ENCODE data around the gene CCS.
A peak's percentile ranks its signal among the peaks of the same experiment; 100 is the strongest.
"Not testable (repeated sequence)": the region's sequence is repeated elsewhere in the genome, so short reads cannot be mapped to it uniquely, and the experiment has no call there.

The CCS gene, protein sequence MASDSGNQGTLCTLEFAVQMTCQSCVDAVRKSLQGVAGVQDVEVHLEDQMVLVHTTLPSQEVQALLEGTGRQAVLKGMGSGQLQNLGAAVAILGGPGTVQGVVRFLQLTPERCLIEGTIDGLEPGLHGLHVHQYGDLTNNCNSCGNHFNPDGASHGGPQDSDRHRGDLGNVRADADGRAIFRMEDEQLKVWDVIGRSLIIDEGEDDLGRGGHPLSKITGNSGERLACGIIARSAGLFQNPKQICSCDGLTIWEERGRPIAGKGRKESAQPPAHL

DNA sequence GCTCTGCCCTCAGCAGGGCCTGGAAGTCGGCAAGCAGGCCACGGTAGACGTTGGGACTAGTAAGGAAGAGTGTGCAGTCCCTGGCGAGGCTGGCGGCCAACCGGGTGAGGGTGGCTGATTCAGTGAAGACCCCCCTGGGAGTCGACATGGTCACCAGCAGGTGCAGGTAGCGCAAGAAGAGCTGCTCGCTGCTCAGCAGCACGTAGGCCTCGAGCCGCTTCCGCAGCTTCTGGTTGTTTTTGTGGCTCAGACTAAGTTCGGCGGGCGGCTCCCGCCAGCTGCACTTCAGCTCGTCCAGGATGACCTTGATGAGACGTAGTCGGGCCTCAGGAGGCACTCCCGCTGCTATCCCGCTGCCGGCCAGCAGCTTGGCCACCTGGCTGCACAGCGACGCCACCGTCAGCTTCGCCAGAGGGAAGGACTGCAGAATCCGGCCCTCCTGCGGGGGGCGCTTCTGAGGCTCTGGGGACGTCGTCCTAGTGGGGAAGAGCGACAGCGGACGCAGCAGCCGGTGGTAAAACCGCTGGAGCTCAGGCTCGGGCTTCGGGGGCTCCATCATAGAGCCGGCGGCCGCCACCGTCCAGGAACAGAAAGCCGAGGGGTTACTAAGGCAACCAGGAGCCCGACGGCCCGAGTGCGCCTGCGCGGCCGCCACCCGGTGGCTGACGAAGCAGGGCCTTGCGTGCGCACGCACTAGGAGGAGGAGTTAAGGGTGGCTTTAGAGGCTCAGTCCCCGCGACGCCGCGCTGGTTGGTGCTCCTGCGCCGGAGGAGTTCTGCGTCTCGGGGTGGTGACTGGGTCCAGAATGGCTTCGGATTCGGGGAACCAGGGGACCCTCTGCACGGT is at the start of gene CCS, which contains the start of gene CCDC87:
CCS (plus strand) TSS at position 729 of the 846 bp plus-strand sequence; CDS start at position 806, 77 bp downstream.
CCDC87 (minus strand) TSS at position 607 of the 846 bp plus-strand sequence; CDS start at position 559, 48 bp downstream.
- DNase-seq (ENCODE audit: low spot score): peak; percentile 99

DNA sequence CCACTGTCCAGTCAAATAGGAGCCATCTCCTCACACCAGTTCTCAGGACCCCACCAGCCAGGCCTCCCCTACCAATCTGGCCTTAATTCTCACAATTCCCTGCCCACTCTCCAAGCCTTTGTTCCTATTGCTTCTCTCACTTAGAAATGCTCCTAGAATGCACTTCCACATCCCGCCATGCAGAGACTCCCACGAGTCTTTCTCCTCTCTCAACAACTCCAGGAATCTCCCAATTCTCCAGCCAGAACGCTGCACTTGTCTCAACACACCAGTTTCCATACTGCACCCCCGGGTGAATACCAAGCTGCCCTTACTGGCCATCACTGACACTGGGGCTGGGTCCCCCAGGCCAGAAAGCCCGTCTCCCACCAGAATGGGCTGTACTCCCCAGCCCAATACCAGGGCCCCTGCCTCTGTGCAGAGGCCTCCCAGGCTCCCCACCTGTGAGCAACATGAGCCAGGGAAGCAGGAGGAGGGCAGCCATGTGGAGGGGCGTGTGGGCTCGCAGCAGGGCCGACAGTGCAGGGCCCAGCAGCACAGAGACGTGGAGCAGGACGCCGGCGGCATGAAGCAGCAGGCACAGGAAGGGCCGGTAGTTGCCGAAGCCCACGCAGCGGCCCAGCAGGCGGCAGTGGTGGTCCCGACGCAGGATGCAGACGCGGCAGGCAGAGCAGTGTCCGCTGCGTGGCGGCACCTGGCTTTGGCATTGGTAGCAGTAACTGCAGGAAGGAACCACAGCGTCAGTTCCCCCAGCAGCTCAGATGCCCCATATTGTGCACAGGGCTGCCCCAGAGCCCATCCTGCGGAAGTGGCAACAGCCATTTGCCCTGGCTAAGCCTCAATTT is 49.5 kb upstream of the CCS start:
- DNase-seq (ENCODE audit: low spot score): peak; percentile 63

DNA sequence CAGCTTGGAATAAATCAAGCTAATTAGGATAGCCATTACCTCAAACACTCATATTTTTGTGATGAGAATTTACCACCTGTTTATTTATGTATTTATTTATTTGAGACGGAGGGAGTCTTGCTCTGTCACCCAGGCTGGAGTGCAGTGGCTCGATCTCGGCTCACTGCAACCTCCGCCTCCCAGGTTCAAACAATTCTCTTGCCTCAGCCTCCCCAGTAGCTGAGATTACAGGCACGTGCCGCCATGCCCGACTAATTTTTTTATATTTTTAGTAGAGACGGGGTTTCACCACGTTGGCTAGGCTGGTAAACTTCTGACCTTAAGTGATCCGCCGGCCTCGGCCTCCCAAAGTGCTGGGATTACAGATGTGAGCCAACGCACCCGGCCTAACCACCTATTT is 48.0 kb upstream of the CCS start:
- DNase-seq (ENCODE audit: low spot score): not testable (repeated sequence)

DNA sequence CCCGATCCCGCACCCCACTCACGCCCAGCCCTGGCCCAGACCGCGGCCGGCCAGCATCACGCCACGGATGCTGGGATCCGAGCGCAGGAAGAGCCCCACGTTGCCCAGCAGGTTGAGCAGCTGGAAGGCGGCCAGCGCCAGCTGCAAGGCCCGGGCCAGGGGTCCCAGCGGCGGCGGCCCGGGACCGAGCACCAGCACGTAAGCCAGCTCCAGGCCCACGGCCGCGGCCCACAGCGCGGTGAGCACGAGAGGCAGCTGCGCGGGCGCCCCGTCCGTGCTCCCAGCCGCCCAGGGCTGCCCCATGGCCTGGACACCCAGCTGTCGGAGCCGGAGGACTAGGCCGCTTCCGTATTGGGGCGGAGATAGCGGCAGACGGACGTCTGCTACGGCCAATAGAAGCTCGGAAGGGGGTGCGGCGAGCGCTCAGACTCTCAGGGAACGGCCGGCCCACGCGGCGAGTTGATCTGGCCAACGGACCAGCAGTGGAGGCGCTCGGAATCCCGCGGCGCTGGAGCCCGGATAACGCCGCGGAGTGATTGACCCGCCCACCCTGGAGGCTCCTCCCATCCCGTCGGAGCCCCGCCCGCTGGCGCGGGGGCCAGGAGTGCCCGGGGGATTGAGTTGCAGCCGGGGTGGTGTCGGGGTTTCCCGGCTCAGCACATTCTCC is 47.2 kb upstream of the CCS start, which contains the start of gene ZDHHC24:
ZDHHC24 (minus strand) TSS at position 348 of the 667 bp plus-strand sequence; CDS start at position 303, 45 bp downstream.
- DNase-seq (ENCODE audit: low spot score): peak; percentile 90

DNA sequence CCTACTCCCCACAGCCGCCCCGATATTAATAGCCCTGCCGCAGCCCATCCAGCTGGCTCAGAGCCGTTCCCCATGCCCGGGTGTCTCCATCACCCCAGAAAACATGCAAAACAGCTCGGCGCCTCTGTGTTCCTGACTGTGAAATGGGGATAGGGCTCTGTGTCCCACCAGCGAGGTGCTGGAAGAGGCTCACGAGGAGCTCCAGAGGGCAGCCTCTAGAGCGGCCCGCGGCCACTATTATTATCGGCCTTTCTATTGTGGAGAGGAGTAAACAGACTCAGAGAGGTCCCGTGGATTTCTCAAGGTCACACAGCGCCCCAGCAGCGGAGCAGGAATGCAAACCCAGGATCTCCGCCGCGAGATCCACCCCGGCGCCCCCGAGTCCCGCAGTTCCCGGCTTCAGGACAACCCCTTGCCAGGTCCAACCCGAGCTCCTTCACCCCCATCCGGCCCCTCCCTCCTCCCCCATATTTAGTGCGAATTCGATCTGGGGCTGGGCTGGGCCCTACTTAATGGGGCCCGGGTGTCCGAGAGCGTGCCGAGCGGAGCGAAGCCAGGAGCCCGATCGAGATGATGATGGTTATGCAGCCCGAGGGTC is 46.5 kb upstream of the CCS start, which contains the start of gene ACTN3:
ACTN3 (plus strand) TSS at position 536 of the 598 bp plus-strand sequence; CDS start at position 571, 35 bp downstream.
- DNase-seq (ENCODE audit: low spot score): peak; percentile 5

DNA sequence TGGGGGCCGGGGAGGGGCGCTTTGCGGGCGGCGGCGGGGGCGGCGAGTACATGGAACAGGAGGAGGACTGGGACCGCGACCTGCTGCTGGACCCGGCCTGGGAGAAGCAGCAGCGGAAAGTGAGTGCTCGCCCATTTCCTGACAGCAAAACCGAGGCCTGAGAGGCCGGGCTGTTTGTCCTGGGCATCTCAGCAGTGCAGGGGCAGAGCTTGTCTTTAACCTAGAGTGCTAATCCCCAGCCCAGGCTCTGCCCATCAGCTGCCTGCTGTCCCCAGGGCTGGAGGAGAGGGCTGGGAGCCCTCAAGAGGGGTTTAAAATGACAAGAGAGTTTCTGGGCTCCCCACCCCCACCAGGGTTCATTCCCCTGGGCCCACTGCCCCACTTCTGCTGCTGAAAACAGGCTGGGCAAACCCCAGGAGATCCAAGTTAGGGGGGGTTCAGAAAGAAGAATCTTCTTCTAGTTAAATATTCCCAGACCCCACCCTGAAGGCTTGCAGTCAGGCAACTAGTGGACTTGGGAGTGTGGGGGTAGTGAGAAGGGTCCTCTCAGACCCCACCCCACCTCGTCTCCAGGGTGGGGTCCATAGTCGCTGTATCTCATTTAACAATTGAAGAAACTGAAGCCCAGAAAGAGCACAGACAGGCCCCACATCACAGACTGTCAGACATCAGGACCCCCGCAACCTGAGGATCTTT is 45.9 kb upstream of the CCS start:
- no peak for DNase-seq (ENCODE audit: low spot score)

DNA sequence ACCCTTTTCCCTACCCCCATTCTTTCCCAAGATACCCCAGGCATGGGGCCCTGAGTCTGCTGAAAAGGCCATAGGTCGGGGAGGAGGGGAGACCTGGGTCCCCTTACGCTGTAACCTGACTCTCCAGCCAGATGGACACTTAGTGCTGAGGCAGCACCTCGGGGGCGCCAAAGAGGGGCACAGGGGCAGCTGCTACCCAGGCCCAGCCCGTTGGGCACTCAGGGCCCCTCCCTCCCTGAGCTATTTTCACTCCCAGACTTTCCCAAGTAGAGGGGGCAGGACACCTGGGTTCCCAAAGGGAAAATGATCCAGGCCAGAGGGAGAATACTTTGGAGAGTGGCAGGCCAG is 45.3 kb upstream of the CCS start:
- DNase-seq (ENCODE audit: low spot score): no peak

DNA sequence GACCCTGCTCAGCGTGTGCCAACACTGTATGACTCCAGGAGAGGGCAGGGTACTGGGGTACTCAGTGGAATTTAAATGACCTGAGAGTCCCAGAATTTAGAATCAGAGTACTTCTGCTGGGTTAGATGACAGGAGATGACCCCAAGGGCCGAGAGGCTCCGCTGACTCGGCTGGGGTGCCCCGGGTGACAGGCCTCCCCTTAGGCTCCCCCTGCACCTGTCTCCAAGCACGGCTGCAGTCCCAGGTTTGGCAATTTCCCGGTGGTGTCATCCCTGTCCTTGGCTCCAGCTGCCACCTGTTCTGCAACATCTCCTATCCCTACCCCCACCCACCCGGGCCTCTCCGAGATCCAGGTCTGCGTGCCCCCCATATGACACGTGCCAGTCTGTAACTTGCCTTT is 44.9 kb upstream of the CCS start:
- DNase-seq (ENCODE audit: low spot score): no peak

DNA sequence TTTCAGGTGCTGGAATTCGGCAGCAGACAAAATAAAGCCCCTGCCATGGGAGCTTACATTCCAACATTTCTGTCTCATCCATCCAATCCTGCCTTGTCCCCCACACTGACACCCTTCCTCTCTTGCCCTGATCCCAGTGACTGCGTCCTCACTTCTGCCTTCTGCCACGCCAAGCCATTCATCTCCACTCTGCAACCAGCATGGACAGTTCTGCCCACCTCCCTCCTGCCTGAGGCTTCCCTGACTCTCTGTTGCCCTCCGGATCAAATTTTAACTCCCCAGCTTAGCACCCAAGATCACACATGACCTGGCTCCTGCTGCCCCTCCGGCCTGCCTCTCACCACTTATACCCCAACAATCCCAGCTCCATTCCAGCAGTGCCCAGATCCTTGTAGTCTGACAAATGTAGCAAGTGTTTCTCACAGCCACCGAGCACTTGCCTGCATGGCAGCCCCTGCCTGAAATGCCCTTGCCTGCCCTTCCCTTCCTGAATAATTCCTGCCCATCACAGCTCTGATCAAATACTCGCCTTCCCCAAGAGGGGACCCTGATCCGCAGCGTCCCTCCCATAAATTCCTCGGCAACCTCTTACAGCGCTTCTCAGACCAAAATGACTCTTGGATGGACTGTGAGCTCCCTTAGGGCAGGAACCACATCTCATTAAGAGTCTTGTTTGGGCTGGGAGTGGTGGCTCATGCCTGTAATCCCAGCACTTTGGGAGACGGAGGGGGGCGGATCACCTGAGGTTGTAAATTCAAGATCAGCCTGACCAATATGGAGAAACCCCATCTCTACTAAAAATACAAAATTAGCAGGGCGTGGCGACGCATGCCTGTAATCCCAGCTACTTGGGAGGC is 44.0 kb upstream of the CCS start:
- DNase-seq (ENCODE audit: low spot score): no peak

DNA sequence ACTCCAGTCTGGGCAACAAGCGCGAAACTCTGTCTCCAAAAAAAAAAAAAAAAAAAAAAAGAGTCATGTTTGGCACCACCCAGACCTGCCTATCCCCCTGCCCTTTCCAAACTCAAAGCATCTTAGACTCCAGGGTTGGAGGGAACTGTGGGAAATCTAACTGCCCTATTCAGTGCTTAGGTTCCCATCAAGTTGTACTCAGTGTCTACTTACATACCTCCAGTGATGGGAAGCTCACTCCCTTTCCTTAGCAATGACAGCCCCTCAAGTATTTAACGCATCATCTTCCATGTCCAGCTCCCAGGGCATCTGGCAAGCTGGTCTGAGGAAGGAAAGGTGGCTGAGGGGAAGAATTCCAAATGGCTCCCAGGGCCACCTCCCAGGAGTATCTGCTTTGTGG is 43.3 kb upstream of the CCS start:
- DNase-seq (ENCODE audit: low spot score): no peak

DNA sequence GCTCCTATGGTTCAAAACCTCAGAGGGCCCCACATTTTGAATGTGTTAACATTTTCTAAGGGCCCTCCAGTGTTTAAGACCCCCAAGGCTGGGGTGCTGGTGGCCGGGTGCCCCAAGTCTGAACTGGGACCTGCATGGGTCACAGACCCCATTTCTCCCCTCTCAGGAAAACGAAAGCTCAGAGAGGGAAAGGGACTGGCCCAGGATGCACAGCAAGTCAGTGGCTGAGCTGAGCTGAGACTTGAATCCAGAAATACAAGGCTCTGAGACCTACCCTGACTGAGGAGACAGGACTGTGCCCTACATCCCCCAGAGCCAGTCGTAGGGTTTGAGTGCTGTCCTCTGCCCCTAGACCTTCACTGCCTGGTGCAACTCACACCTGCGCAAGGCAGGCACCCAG is 42.1 kb upstream of the CCS start:
- DNase-seq (ENCODE audit: low spot score): no peak

DNA sequence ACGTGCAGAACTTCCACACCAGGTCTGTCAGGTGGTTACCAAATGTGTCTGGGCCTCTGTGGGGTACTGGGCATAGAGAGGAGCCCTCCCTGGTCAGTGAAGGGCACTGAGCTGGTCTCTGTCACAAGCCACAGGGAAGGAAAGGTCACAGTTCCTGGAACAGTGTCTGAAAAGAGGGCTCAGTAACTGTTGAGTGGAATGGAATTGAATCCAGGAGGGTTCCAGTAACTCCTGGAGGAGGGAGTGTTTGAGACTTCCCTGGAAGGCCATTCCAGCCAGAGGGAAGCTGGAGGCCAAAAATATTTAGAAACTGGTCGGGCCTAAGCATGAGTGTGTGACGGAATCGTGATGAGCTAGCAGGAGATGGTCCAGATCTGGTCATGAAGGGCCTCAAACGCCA is 38.4 kb upstream of the CCS start:
- no peak for DNase-seq (ENCODE audit: low spot score)

DNA sequence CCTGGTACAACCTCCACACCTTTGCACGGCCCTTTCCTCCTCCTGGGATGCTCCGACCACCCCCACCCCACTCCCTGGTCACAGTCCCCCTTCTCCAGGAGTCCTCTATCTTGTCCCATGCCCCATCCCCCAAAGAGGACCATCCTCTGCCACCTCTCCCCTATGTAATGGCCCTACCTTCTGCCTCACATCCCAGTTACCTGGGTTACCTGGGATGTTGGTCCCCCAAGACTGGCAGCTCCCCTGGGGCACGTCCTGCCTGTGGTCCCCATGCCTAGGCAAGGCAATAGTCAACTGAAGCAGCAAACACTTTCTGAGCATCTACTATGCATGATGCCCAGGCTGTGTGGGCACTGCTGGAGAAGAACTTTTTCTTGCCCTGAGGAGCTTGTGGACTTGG is 37.6 kb upstream of the CCS start:
- no peak for DNase-seq (ENCODE audit: low spot score)

DNA sequence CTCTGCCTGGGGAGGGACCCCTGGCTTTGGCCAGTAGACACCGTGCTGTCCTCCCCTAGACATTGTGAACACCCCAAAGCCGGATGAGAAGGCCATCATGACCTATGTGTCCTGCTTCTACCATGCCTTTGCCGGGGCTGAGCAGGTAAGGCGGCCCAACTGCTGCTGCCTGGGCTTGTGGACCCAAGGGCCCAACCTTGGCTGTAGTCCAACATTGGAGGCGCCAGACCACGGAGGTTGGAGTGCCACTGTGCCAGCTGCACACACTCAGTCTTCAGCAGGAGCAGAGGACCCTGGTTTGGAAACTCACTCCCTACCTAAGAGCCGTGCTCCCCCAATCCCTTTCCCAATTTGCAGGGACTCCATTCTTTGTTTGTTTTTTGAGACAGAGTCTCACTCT is 36.9 kb upstream of the CCS start:
- no peak for DNase-seq (ENCODE audit: low spot score)

DNA sequence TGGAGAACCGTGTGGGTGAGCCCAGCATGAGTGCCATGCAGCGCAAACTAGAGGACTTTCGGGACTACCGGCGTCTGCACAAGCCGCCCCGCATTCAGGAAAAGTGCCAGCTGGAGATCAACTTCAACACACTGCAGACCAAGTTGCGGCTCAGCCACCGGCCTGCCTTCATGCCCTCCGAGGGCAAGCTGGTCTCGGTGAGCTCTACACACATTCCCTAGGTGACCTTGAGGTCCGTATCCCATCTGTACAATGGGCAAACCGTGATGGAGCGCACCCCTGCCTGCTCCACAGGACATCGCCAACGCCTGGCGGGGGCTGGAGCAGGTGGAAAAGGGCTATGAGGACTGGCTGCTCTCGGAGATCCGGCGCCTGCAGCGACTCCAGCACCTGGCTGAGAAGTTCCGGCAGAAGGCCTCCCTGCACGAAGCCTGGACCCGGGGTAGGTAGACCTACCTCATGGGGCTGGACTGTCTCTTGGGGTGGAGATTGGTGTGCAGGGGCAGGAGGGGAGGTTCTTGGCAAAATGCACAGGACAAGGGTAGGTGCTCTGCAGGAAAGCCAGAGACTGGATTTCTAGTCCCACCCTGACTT is 35.2 kb upstream of the CCS start:
- DNase-seq (ENCODE audit: low spot score): no peak

DNA sequence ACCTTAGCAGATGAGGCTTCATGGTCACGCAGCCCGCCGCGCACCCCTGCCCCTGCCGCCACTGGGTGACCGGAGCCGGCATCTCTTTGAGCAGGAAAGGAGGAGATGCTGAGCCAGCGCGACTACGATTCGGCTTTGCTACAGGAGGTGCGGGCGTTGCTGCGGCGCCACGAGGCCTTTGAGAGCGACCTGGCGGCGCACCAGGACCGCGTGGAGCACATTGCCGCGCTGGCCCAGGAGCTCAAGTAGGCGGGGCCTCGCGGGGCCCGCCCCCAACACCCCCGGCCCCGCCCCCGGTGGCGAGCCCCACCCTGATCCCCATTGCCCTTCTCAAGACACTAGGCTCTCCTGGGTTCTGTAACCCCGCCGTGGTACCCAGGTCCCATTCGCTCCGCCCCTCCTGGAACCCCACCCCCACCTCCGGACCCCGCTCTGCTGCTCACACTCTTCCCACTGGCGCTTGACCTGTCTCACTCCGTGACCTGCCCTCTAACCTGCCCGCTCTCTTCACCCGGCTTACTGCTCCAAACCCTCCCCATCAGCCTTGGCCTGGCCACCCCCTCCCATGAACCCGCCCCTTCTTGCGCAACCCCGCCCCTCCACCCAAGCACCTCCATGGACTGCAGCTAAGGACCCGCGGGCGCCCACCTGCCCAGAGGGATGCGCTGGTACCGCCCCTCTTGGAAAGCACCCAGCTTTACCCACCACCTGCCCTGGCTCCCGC is 33.7 kb upstream of the CCS start:
- DNase-seq (ENCODE audit: low spot score): peak; percentile 25

DNA sequence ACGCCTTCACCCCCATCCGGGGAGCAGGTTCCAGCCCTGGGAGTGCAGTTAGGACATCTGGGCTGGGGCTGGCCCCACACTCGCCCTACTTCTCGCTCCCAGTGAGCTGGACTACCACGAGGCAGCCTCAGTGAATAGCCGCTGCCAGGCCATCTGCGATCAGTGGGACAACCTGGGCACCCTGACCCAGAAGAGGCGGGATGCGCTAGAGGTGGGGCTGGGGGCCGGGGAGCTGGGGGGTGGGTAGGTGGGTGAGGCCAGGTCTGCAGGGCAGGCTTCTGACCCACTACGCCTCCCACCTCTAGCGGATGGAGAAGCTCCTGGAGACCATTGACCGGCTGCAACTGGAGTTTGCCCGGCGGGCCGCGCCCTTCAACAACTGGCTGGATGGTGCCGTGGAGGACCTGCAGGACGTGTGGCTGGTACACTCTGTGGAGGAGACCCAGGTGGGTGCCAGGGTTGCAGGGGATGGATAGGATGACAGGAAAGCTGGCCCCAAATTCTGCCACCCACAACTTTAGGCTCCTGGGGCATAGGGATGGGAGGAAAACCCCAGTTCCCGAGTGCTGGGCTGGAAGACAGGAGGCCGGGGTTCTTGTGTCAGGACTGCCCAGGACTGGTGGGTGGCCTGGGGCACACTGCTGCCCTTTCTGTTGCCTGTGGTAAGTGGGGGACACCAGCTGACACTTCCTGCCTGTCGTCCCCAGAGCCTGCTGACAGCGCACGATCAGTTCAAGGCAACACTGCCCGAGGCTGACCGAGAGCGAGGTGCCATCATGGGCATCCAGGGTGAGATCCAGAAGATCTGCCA is 32.9 kb upstream of the CCS start:
- DNase-seq (ENCODE audit: low spot score): no peak

Data from CD4-positive, alpha-beta T cell treated with Interleukin-2 at 100 ng/mL for 4 hours (primary cell).